ENCODE results near the gene SPSB3.
"Not testable (repeated sequence)": the region's sequence is repeated elsewhere in the genome, so short reads cannot be mapped to it uniquely, and the experiment has no call there.

The SPSB3 gene

GRCh38 chr16:1816396-1817275, 34.3 kb upstream of the SPSB3 start:
- no peaks in the 10 kb centered on the region for H3K9me3 ChIP-seq (ENCODE audit: control insufficient read depth, low read length)
- H3K27ac ChIP-seq (ENCODE audit: insufficient read depth, low read depth, low read length, poor library complexity, severe bottlenecking) = no peak overlapping the region
- H3K4me3 ChIP-seq (ENCODE audit: insufficient read depth, low read depth, low read length) = no peak overlapping the region
- 96% methylated on average over 40 of the region's 40 CpGs for WGBS, 2 experiments
- H3K27me3 ChIP-seq (ENCODE audit: control insufficient read depth, insufficient read depth, low read length, poor library complexity, severe bottlenecking) = no peaks in the 10 kb centered on the region
- H3K4me1 ChIP-seq (ENCODE audit: control insufficient read depth, insufficient read depth, low read length) = peaks cover 5% of the 10 kb centered on the region
- no peaks in the 10 kb centered on the region for H3K36me3 ChIP-seq (ENCODE audit: control insufficient read depth, insufficient read depth, low read length)

- WGBS, 2 experiments = 93 to 95% methylated on average over 11 of the region's 11 CpGs
- H3K4me1 ChIP-seq (ENCODE audit: control insufficient read depth, insufficient read depth, low read length) = peaks cover 5% of the 10 kb centered on the region
- H3K36me3 ChIP-seq (ENCODE audit: control insufficient read depth, insufficient read depth, low read length) = no peaks in the 10 kb centered on the region
- no peak overlapping the region for H3K27ac ChIP-seq (ENCODE audit: insufficient read depth, low read depth, low read length, poor library complexity, severe bottlenecking)
- no peaks in the 10 kb centered on the region for H3K27me3 ChIP-seq (ENCODE audit: control insufficient read depth, insufficient read depth, low read length, poor library complexity, severe bottlenecking)
- H3K9me3 ChIP-seq (ENCODE audit: control insufficient read depth, low read length) = no peaks in the 10 kb centered on the region
- no peak overlapping the region for H3K4me3 ChIP-seq (ENCODE audit: insufficient read depth, low read depth, low read length)
These were observed 33.1 kb upstream of the SPSB3 start for GRCh38 chr16:1815461-1815860.

- Histone ChIP-seq H3K27me3 (ENCODE audit: control insufficient read depth, insufficient read depth, low read length, poor library complexity, severe bottlenecking) (no peaks in the 10 kb centered on the region), H3K4me3 (ENCODE audit: insufficient read depth, low read depth, low read length) (no peak overlapping the region), H3K27ac (ENCODE audit: insufficient read depth, low read depth, low read length, poor library complexity, severe bottlenecking) (no peak overlapping the region), H3K36me3 (ENCODE audit: control insufficient read depth, insufficient read depth, low read length) (no peaks in the 10 kb centered on the region), H3K4me1 (ENCODE audit: control insufficient read depth, insufficient read depth, low read length) (peaks cover 5% of the 10 kb centered on the region), H3K9me3 (ENCODE audit: control insufficient read depth, low read length) (no peaks in the 10 kb centered on the region)
- 45 to 47% methylated on average over 17 of the region's 17 CpGs for WGBS, 2 experiments
These were observed 30.4 kb upstream of the SPSB3 start for GRCh38 chr16:1812732-1813163.

- WGBS, 2 experiments = 93% methylated on average over 16 of the region's 16 CpGs
- Histone ChIP-seq H3K27me3 (ENCODE audit: control insufficient read depth, insufficient read depth, low read length, poor library complexity, severe bottlenecking) (no peaks in the 10 kb centered on the region), H3K4me1 (ENCODE audit: control insufficient read depth, insufficient read depth, low read length) (peaks cover 5% of the 10 kb centered on the region), H3K9me3 (ENCODE audit: control insufficient read depth, low read length) (no peaks in the 10 kb centered on the region), H3K4me3 (ENCODE audit: insufficient read depth, low read depth, low read length) (no peak overlapping the region), H3K27ac (ENCODE audit: insufficient read depth, low read depth, low read length, poor library complexity, severe bottlenecking) (no peak overlapping the region), H3K36me3 (ENCODE audit: control insufficient read depth, insufficient read depth, low read length) (no peaks in the 10 kb centered on the region)
These were observed 28.2 kb upstream of the SPSB3 start for GRCh38 chr16:1810536-1810935.

GRCh38 chr16:1810106-1810505, 27.7 kb upstream of the SPSB3 start:
- Histone ChIP-seq H3K4me3 (ENCODE audit: insufficient read depth, low read depth, low read length) (no peak overlapping the region), H3K36me3 (ENCODE audit: control insufficient read depth, insufficient read depth, low read length) (no peaks in the 10 kb centered on the region), H3K27ac (ENCODE audit: insufficient read depth, low read depth, low read length, poor library complexity, severe bottlenecking) (no peak overlapping the region), H3K4me1 (ENCODE audit: control insufficient read depth, insufficient read depth, low read length) (peaks cover 5% of the 10 kb centered on the region), H3K9me3 (ENCODE audit: control insufficient read depth, low read length) (no peaks in the 10 kb centered on the region), H3K27me3 (ENCODE audit: control insufficient read depth, insufficient read depth, low read length, poor library complexity, severe bottlenecking) (no peaks in the 10 kb centered on the region)
- 95 to 97% methylated on average over 16 of the region's 16 CpGs for WGBS, 2 experiments

- Histone ChIP-seq H3K4me1 (ENCODE audit: control insufficient read depth, insufficient read depth, low read length) (peaks cover 5% of the 10 kb centered on the region), H3K27ac (ENCODE audit: insufficient read depth, low read depth, low read length, poor library complexity, severe bottlenecking) (no peak overlapping the region), H3K27me3 (ENCODE audit: control insufficient read depth, insufficient read depth, low read length, poor library complexity, severe bottlenecking) (no peaks in the 10 kb centered on the region), H3K36me3 (ENCODE audit: control insufficient read depth, insufficient read depth, low read length) (no peaks in the 10 kb centered on the region), H3K9me3 (ENCODE audit: control insufficient read depth, low read length) (no peaks in the 10 kb centered on the region), H3K4me3 (ENCODE audit: insufficient read depth, low read depth, low read length) (no peak overlapping the region)
- 64 to 69% methylated on average over 28 of the region's 28 CpGs for WGBS, 2 experiments
These were observed 27.0 kb upstream of the SPSB3 start for GRCh38 chr16:1809281-1809801.

GRCh38 chr16:1808691-1809090, 26.3 kb upstream of the SPSB3 start:
- H3K4me3 ChIP-seq (ENCODE audit: insufficient read depth, low read depth, low read length) = no peak overlapping the region
- H3K4me1 ChIP-seq (ENCODE audit: control insufficient read depth, insufficient read depth, low read length) = peaks cover 5% of the 10 kb centered on the region
- no peaks in the 10 kb centered on the region for H3K27me3 ChIP-seq (ENCODE audit: control insufficient read depth, insufficient read depth, low read length, poor library complexity, severe bottlenecking)
- H3K27ac ChIP-seq (ENCODE audit: insufficient read depth, low read depth, low read length, poor library complexity, severe bottlenecking) = no peak overlapping the region
- WGBS, 2 experiments = 80% methylated on average over 18 of the region's 18 CpGs
- no peaks in the 10 kb centered on the region for H3K9me3 ChIP-seq (ENCODE audit: control insufficient read depth, low read length)
- H3K36me3 ChIP-seq (ENCODE audit: control insufficient read depth, insufficient read depth, low read length) = no peaks in the 10 kb centered on the region

- Histone ChIP-seq H3K36me3 (ENCODE audit: control insufficient read depth, insufficient read depth, low read length) (no peaks in the 10 kb centered on the region), H3K27ac (ENCODE audit: insufficient read depth, low read depth, low read length, poor library complexity, severe bottlenecking) (no peak overlapping the region), H3K27me3 (ENCODE audit: control insufficient read depth, insufficient read depth, low read length, poor library complexity, severe bottlenecking) (no peaks in the 10 kb centered on the region), H3K9me3 (ENCODE audit: control insufficient read depth, low read length) (no peaks in the 10 kb centered on the region), H3K4me1 (ENCODE audit: control insufficient read depth, insufficient read depth, low read length) (peaks cover 2% of the 10 kb centered on the region), H3K4me3 (ENCODE audit: insufficient read depth, low read depth, low read length) (no peak overlapping the region)
- WGBS, 2 experiments = 85 to 86% methylated on average over 10 of the region's 10 CpGs
These were observed 25.3 kb upstream of the SPSB3 start for GRCh38 chr16:1807626-1808025.

- H3K36me3 ChIP-seq (ENCODE audit: control insufficient read depth, insufficient read depth, low read length) = no peaks in the 10 kb centered on the region
- H3K4me3 ChIP-seq (ENCODE audit: insufficient read depth, low read depth, low read length) = no peak overlapping the region
- no peaks in the 10 kb centered on the region for H3K27me3 ChIP-seq (ENCODE audit: control insufficient read depth, insufficient read depth, low read length, poor library complexity, severe bottlenecking)
- H3K9me3 ChIP-seq (ENCODE audit: control insufficient read depth, low read length) = no peaks in the 10 kb centered on the region
- 84 to 86% methylated on average over 10 of the region's 10 CpGs for WGBS, 2 experiments
- H3K27ac ChIP-seq (ENCODE audit: insufficient read depth, low read depth, low read length, poor library complexity, severe bottlenecking) = no peak overlapping the region
- no peaks in the 10 kb centered on the region for H3K4me1 ChIP-seq (ENCODE audit: control insufficient read depth, insufficient read depth, low read length)
These were observed 18.3 kb upstream of the SPSB3 start for GRCh38 chr16:1800701-1801100.

GRCh38 chr16:1799263-1799662, 16.9 kb upstream of the SPSB3 start:
- H3K9me3 ChIP-seq (ENCODE audit: control insufficient read depth, low read length); H3K27ac ChIP-seq (ENCODE audit: insufficient read depth, low read depth, low read length, poor library complexity, severe bottlenecking); H3K4me1 ChIP-seq (ENCODE audit: control insufficient read depth, insufficient read depth, low read length); H3K4me3 ChIP-seq (ENCODE audit: insufficient read depth, low read depth, low read length); H3K27me3 ChIP-seq (ENCODE audit: control insufficient read depth, insufficient read depth, low read length, poor library complexity, severe bottlenecking); H3K36me3 ChIP-seq (ENCODE audit: control insufficient read depth, insufficient read depth, low read length): not testable (repeated sequence)
- 74 to 81% methylated on average over 4 of the region's 5 CpGs for WGBS, 2 experiments

Data from ectodermal cell (in vitro differentiated cells).